Lung (tissue), 12 donors: ENCODE data around the gene SRI. TPM values are rescaled to one million over a fixed set of nuclear protein-coding genes. Genes with fewer than 3 reads are reported as not detected.

Experiments used
- ATAC-seq: fragments of 200-7000 bp; cut with Tn5 transposase; one replicate; pipeline ENCODE4 v1.9.1; 2020; ENCODE audit warnings: moderate number of reproducible peaks; ENCODE audit not compliant: insufficient read depth, low FRiP score
- DNase-seq, 3 donors: peaks; one replicate each; pipeline ENCODE4 v3.0.0-alpha.2; 2013 to 2017
- H3K27ac ChIP-seq, 2 donors: one replicate each; pipeline ENCODE4 v1.5.1; 2013; ENCODE audit warnings: mild to moderate bottlenecking in 2 of 2, moderate library complexity in 2 of 2, control low read depth in 1 of 2, inconsistent platforms in 1 of 2, low read depth in 1 of 2, low read length in 1 of 2
- H3K27me3 ChIP-seq, 3 donors: one replicate each; pipeline ENCODE4 v1.5.1; 2013; ENCODE audit warnings: low read length in 2 of 3; ENCODE audit not compliant: control insufficient read depth in 3 of 3, insufficient read depth in 3 of 3
- H3K36me3 ChIP-seq, 4 donors: one replicate each; pipeline ENCODE4 v1.5.1; 2013; ENCODE audit warnings: low read length in 4 of 4, mild to moderate bottlenecking in 1 of 4, moderate library complexity in 1 of 4; ENCODE audit not compliant: control insufficient read depth in 4 of 4, insufficient read depth in 4 of 4
- H3K4me1 ChIP-seq, 5 donors: one replicate each; pipeline ENCODE4 v1.5.1; 2013; ENCODE audit warnings: low read length in 5 of 5, mild to moderate bottlenecking in 2 of 5, moderate library complexity in 1 of 5; ENCODE audit not compliant: control insufficient read depth in 5 of 5, insufficient read depth in 5 of 5
- H3K4me3 ChIP-seq: one replicate; pipeline ENCODE4 v1.5.1; 2013; ENCODE audit warnings: mild to moderate bottlenecking, control low read depth, moderate library complexity
- H3K9ac ChIP-seq, 2 donors: one replicate each; pipeline ENCODE4 v1.5.1; 2013; ENCODE audit warnings: low read length in 2 of 2, control low read depth in 1 of 2; ENCODE audit not compliant: insufficient read depth in 1 of 2
- H3K9me3 ChIP-seq, 4 donors: one replicate each; pipeline ENCODE4 v1.5.1; 2013; ENCODE audit warnings: low read length in 3 of 4, mild to moderate bottlenecking in 1 of 4, moderate library complexity in 1 of 4; ENCODE audit not compliant: control insufficient read depth in 4 of 4, insufficient read depth in 3 of 4
- CTCF ChIP-seq: IDR thresholded peaks from 2 replicates; pipeline ENCODE4 v1.5.1; 2012; ENCODE audit warnings: mild to moderate bottlenecking; ENCODE audit errors: control extremely low read depth, extremely low read depth
- WGBS, 2 donors: extraction: QIAGEN DNeasy Blood & Tissue Kit; methylation state at CpG; one replicate each; pipeline ENCODE4 v1.1.7; 2013; 5-methylcytosine and 5-hydroxymethylcytosine counted together
- polyA plus RNA-seq, 2 donors: library from polyadenylated mRNA; stranded (reverse); fragments of 200-250 nt; gene quantifications; one replicate each; pipeline ENCODE4 v1.2.1, GENCODE V29; 2013
- total RNA-seq, 2 donors: library from RNA; depleted of rRNA in 1 of 2; stranded (reverse); fragments of >200 nt in 1 of 2; gene quantifications; one replicate each; pipeline ENCODE4 v1.2.1, GENCODE V29; 2014 to 2021
- donor health status: control.
- donor health status: control.
- donor health status: Bipolar disorder and iron deficiency.
- donor health status: healthy.
- donor health status: DM: yes; HTN: yes; CAD: no.

SRI gene
- total and polyA plus RNA-seq, 4 donors = 58.2 to 134 (median 108) TPM

- DNase-seq = no peak
- H3K27me3 ChIP-seq = no peaks in the 10 kb centered on the region
- no peak for TF ChIP-seq CTCF
- H3K4me3 ChIP-seq = no peak overlapping the region
- no peaks in the 10 kb centered on the region for H3K9me3 ChIP-seq
- H3K9ac ChIP-seq = no peak overlapping the region
- H3K36me3 ChIP-seq = peaks cover 27 to 46% (median 37%) of the 10 kb centered on the region in 4 donors
- no peak overlapping the region for H3K27ac ChIP-seq
- peaks cover 0 to 16% (median 0%) of the 10 kb centered on the region in 5 donors for H3K4me1 ChIP-seq
- no peak for ATAC-seq
These were observed 14.7 kb downstream of the SRI start for GRCh38 chr7:88205179-88205578.

GRCh38 chr7:88204525-88205110, 15.2 kb downstream of the SRI start:
- peaks cover 26 to 40% (median 34%) of the 10 kb centered on the region in 4 donors for H3K36me3 ChIP-seq
- ATAC-seq = no peak
- no peak overlapping the region for H3K27ac ChIP-seq
- no peak overlapping the region for H3K4me3 ChIP-seq
- no peak overlapping the region for H3K9ac ChIP-seq
- DNase-seq = no peak
- no peaks in the 10 kb centered on the region for H3K9me3 ChIP-seq
- H3K4me1 ChIP-seq = peaks cover 0 to 16% (median 0%) of the 10 kb centered on the region in 5 donors
- TF ChIP-seq CTCF = no peak
- WGBS, 2 donors = 87 to 95% methylated on average over 3 of the region's 3 CpGs
- no peaks in the 10 kb centered on the region for H3K27me3 ChIP-seq

GRCh38 chr7:88203401-88203800, 16.4 kb downstream of the SRI start:
- ATAC-seq (no peak), DNase-seq (no peak)
- no peaks in the 10 kb centered on the region for H3K27me3 ChIP-seq
- WGBS, 2 donors = 94 to 98% methylated on average over 4 of the region's 4 CpGs
- no peak overlapping the region for H3K9ac ChIP-seq
- TF ChIP-seq CTCF = no peak
- peaks cover 26 to 33% (median 32%) of the 10 kb centered on the region in 4 donors for H3K36me3 ChIP-seq
- peaks cover 0 to 10% (median 0%) of the 10 kb centered on the region in 5 donors for H3K4me1 ChIP-seq
- no peak overlapping the region for H3K27ac ChIP-seq
- H3K4me3 ChIP-seq = no peak overlapping the region
- no peaks in the 10 kb centered on the region for H3K9me3 ChIP-seq

GRCh38 chr7:88202799-88203198, 17.0 kb downstream of the SRI start:
- no peak overlapping the region for H3K4me3 ChIP-seq
- peaks cover 0 to 6% (median 0%) of the 10 kb centered on the region in 5 donors for H3K4me1 ChIP-seq
- no peak overlapping the region for H3K9ac ChIP-seq
- DNase-seq = no peak
- TF ChIP-seq CTCF = no peak
- ATAC-seq = no peak
- H3K9me3 ChIP-seq = no peaks in the 10 kb centered on the region
- H3K36me3 ChIP-seq = peaks cover 26 to 32% (median 27%) of the 10 kb centered on the region in 4 donors
- H3K27me3 ChIP-seq = no peaks in the 10 kb centered on the region
- WGBS, 2 donors = 84 to 96% methylated on average over 3 of the region's 3 CpGs
- no peak overlapping the region for H3K27ac ChIP-seq
